GM18511 (cell line): ENCODE measurements around the gene TSEN54.

ENCODE experiments used
- ATAC-seq: cut with Tn5 transposase; IDR thresholded peaks from one replicate; pipeline ENCODE4 v1.9.1; 2021; ENCODE audit warnings: mild to moderate bottlenecking, moderate library complexity; ENCODE audit not compliant: unreplicated experiment

TSEN54 gene

DNA sequence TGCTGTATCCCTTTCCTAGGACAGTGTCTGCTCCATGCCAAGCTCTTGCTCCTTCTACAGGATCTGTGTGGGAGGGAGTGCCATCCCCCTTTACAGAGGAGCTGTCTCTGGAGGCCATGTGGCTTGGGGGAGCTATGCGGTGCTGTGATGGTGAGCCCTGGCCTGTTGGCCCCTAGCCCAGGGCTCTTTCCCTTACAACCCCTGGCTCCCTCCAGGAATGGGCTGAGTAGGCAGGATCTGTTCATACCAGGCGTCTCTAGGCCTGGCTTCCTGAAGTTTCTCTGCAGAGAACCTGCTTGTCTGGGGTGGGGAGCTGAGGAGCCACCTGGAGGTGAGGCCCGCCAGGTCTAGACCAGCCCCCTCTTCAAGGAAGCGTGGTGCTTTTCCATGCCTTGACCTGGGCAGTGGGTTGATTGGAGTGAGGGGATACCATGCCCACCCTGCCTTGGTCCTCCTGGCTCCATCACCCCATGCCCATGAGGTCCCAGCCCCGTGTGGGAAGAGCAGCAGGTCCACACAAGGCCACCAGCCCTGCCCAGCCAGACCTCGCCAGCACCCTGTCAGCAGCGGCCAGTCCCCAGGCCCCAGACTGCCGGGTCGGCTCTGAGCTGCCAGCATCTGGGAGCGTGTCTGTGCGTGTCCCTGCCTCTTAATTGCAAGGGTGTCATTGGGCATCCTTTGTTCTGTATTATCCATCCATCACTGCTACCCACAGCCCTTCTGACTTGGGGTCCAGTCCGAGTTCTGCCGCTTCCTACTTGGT lies 23.8 kb downstream of the TSEN54 start:
- ATAC-seq: no peak

GRCh38 chr17:75540923-75541503 lies 24.7 kb downstream of the TSEN54 start:
- ATAC-seq: no peak

GRCh38 chr17:75542229-75542628 lies 25.9 kb downstream of the TSEN54 start:
- no peak for ATAC-seq

- no peak for ATAC-seq
These were observed 26.5 kb downstream of the TSEN54 start for GRCh38 chr17:75542728-75543336.

DNA sequence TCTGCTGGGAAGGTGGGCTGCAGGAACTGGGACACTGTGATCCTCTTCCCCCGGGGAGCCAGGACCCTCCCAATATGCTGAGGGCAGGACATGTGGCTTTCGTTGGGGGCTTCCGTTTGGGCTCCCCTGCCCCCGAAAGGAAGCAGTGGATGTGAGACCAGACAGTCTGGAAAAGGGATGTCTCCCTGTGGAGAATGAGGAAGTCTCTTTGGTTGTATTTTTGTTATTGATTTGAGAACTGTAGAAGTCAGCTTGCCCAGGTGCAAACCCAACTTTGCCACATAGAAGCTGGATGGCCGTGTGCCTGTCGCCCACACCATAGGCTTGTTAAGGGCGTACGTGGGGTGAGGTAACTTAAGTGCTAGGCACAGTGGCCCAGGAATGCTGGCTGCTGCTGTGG lies 27.9 kb downstream of the TSEN54 start:
- no peak for ATAC-seq

- ATAC-seq: no peak
These were observed 29.9 kb downstream of the TSEN54 start for GRCh38 chr17:75546181-75546580.

DNA sequence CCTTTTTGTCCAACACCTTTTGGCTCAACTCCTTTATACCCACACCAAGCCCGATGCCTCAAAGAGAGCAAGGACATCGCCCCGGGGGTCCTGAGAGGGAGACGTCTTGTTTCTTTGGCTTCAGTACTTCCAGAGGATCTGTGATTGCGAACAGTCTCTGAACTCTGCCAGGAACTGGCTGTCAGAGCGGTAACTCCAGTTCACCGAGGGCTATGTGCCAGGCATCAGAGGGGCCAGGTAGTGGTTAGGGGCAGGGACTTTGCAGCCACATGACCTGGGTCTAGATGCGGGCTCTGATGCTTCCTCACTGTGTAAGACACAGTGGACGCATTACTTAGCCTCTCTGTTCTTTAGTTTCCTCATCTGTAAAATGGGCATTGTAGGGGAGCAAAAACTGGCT lies 30.8 kb downstream of the TSEN54 start:
- ATAC-seq: no peak

GRCh38 chr17:75548813-75549212 lies 32.5 kb downstream of the TSEN54 start:
- no peak for ATAC-seq

- ATAC-seq: no peak
These were observed 33.2 kb downstream of the TSEN54 start for GRCh38 chr17:75549246-75550138.

- ATAC-seq: no peak
These were observed 33.8 kb downstream of the TSEN54 start for GRCh38 chr17:75550139-75550465.

- ATAC-seq: no peak
These were observed 34.9 kb downstream of the TSEN54 start for GRCh38 chr17:75551266-75551665.

- no peak for ATAC-seq
These were observed 36.3 kb downstream of the TSEN54 start for GRCh38 chr17:75552425-75553294.

DNA sequence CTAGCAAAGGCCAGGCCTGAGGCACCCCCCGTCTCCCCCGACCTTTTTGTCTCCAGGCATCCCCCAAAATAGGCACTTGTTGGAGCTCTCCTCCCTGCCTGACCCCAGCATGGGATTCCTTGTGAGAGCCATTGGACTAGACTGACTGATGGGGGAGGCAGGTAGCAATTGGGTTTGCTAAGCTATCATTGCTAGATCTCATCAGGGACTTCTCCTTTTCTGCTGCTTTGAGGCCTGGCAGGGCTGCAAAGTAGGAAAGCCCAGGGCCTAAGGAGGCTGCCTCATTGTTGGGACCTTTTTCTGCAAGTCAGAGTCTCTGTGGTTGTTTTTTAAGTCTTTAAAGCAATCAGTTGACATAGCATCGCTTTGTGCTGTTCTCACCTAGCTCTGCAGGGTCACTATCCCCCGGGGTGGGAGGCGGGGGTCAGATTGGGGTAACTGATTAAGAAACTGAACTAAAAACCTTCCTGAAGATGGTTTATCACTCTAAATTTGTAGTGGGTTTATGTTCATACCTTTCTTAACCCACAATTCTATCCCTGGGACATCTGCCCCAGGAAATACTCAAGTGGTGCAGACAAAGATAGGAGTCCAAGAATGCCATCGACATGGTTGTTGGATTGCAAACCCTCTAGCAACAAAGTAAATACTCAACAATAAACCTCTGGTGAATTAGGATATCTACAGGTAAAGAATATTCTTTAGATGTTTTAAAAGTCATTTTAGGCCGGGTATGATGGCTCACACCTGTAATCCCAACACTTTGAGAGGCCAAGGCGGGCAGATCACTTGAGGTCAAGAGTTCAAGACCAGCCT lies 37.2 kb downstream of the TSEN54 start:
- ATAC-seq: no peak

- no peak for ATAC-seq
These were observed 39.4 kb downstream of the TSEN54 start for GRCh38 chr17:75555679-75556153.

- no peak for ATAC-seq
These were observed 40.9 kb downstream of the TSEN54 start for GRCh38 chr17:75557075-75557851.

DNA sequence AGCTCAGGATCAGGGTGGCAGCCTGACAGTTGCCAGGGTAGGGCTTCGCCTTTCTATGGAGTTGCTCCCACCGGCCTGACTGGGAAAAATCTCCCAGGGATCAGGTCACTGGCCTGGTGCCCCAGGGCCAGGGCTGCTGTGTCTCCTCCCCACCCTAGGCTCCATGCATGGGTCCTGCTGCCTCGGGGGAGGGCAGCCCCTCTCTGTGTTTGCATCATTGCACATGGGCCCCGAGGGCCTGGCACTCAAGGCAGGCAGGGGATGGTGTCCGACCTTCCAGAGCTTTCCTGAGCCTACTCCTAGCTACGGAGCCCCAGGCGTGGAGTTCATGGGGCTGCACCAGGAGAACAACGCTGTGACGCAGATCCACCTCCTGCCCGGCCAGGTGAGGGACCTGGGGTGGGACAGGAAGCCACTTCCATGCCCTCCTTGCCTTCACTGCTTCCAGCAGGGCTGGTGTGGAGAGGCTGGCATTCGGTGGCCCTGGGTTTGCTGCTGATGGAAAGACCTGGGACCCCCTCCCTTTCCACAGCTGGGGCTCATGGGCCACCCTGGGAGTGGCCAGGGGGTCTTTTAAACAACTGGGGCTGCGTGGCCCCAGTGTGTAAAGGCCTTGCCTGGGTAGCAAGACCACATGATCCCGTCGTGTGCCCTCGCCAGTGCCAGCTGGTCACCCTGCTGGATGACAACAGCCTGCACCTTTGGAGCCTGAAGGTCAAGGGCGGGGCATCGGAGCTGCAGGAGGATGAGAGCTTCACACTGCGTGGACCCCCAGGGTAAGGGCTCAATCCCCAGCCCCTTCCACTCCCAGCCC lies 41.7 kb downstream of the TSEN54 start:
- no peak for ATAC-seq

DNA sequence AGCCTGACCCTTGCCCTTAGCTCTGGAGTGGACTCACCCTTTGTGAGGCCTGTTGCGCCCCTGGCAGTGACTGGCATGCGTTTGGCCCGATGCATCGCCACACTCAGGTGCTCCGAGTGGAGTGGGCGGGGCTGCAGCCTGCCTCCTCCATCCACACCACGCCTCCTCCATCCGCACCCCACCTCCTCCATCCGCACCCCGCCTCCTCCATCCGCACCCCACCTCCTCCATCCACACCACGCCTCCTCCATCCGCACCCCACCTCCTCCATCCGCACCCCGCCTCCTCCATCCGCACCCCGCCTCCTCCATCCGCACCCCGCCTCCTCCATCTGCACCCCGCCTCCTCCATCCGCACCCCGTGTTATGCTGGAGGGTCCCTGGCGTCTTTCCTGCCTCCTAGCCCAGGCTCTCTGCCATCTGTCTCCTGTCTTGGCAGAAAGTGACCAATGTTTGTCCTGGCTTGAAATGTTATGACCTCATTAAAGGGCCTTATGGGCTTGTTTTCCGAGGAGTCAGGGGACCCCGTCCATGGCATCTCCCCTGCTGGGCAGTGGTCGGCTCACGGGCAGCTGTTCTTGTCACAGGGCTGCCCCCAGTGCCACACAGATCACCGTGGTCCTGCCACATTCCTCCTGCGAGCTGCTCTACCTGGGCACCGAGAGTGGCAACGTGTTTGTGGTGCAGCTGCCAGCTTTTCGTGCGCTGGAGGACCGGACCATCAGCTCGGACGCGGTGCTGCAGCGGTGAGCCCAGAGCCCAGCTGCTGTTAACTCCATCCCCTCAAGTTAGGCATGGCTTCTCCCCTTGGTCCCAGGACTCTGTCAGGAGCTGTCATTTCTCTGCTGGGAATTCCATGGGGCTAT lies 42.6 kb downstream of the TSEN54 start:
- no peak for ATAC-seq
